ENCODE results near the gene CYB5B. TPM values are rescaled to one million over a fixed set of nuclear protein-coding genes. Genes with fewer than 3 reads are reported as not detected.

CYB5B gene
- total and polyA plus RNA-seq, 12 donors: 153 to 1,039 (median 465) TPM

DNA sequence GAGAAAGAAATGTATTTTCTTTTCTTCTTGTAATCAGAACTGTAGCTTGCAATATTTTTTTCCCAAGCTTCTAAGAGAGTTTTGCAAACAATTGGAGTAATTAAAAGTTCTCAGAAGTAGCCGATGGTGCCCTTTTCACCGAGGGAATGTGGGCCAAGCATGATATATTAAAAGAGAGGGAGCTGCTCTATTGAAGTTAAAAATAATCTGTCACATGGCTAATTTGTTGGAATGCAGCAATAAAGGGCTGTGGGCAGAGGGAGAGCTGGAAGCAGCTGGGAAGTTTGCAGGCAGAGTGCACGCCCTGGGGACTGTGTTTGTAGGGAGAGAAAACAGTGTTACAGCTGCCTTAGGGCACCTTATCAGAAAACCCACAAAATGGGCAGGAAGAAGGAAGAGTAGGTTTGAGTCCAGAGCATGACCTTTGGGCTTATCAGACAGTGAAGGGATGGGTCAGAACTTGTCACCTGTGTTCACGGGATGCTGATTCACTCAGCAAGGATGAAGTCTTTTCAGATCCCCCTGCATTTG lies 20.1 kb upstream of the CYB5B start:
- peak overlapping the region in 1 of 4 donors; percentile 36 for H3K4me3 ChIP-seq
- no peaks in the 10 kb centered on the region for H3K9me3 ChIP-seq (replicated peaks in 1 of 3)
- peaks cover 34 to 64% of the 10 kb centered on the region in 2 donors for H3K4me1 ChIP-seq (replicated peaks in 1 of 2)
- DNase-seq: peak in 6 of 7 donors; percentile 65 to 81 (median 74)
- no peaks in the 10 kb centered on the region for H3K36me3 ChIP-seq (replicated peaks in 1 of 2)
- peak in 1 of 2 donors; percentile 80 for TF ChIP-seq POLR2A (IDR thresholded peaks at IDR 0.05)
- TF ChIP-seq, protein P1, sequence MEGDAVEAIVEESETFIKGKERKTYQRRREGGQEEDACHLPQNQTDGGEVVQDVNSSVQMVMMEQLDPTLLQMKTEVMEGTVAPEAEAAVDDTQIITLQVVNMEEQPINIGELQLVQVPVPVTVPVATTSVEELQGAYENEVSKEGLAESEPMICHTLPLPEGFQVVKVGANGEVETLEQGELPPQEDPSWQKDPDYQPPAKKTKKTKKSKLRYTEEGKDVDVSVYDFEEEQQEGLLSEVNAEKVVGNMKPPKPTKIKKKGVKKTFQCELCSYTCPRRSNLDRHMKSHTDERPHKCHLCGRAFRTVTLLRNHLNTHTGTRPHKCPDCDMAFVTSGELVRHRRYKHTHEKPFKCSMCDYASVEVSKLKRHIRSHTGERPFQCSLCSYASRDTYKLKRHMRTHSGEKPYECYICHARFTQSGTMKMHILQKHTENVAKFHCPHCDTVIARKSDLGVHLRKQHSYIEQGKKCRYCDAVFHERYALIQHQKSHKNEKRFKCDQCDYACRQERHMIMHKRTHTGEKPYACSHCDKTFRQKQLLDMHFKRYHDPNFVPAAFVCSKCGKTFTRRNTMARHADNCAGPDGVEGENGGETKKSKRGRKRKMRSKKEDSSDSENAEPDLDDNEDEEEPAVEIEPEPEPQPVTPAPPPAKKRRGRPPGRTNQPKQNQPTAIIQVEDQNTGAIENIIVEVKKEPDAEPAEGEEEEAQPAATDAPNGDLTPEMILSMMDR (IDR thresholded peaks at IDR 0.05): no peak
- 8 to 15% (median 14%) methylated on average over 4 of the region's 4 CpGs for WGBS, 4 donors
- peak overlapping the region; percentile 62 to 85 (median 80) for H3K27ac ChIP-seq
- no peaks in the 10 kb centered on the region for H3K27me3 ChIP-seq
- intact Hi-C loops (cut with DNase I): no loop called here

DNA sequence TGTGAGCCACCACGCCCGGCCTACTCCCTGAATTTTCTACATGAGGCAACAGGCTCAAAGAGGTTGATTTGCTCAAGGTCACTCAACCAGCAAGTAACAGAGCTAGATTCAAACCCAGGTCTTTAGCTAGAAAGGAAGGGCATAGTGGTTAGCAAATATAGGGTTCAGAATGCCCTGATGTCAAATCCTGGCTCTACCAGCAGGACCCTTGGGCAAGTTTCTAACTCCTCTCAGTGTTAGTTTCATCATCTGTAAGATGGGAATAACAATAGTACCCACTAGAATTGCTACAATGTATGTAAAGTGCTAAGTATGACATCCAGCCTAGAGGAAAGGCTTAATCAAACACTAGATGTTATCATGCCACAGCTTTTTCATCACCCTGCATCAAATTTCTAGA lies 19.1 kb upstream of the CYB5B start:
- intact Hi-C loops (cut with DNase I): no loop called here
- peaks cover 39 to 69% of the 10 kb centered on the region in 2 donors for H3K4me1 ChIP-seq (replicated peaks in 1 of 2)
- DNase-seq: no peak
- TF ChIP-seq, protein P1 (IDR thresholded peaks at IDR 0.05): no peak
- TF ChIP-seq POLR2A (IDR thresholded peaks at IDR 0.05): no peak
- H3K36me3 ChIP-seq (replicated peaks in 1 of 2): no peaks in the 10 kb centered on the region
- no peaks in the 10 kb centered on the region for H3K9me3 ChIP-seq (replicated peaks in 1 of 3)
- H3K27me3 ChIP-seq: no peaks in the 10 kb centered on the region
- H3K27ac ChIP-seq: peak overlapping the region in 4 of 5 donors; percentile 8 to 85 (median 72)
- H3K4me3 ChIP-seq: no peak overlapping the region
- WGBS, 4 donors: 90 to 100% (median 95%) methylated on average over 2 of the region's 2 CpGs

DNA sequence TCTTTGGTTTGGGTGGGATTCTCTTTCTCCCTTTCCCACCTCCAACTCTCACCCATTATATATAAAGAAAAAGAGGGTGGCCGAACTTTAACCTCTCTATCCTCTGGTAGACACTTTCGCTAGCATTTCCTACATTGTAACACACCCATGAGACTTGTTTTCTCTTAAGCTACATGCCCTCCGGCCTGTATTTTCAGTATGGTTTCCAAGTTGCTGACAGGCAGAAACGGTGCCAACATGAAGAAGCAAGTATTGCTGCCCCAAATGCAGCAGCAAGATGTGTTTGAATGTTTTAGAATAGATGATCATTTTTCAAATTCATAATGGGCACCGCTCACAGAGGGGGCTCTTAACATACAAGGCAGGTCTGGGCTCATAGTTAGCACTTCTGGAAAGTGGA lies 18.7 kb upstream of the CYB5B start:
- Histone ChIP-seq H3K27ac (peak overlapping the region in 4 of 5 donors; percentile 8 to 85 (median 72)), H3K4me1 (replicated peaks in 1 of 2) (peaks cover 43 to 73% of the 10 kb centered on the region in 2 donors), H3K27me3 (no peaks in the 10 kb centered on the region), H3K36me3 (replicated peaks in 1 of 2) (no peaks in the 10 kb centered on the region), H3K9me3 (replicated peaks in 1 of 3) (no peaks in the 10 kb centered on the region), H3K4me3 (no peak overlapping the region)
- intact Hi-C loops (cut with DNase I): no loop called here
- 74 to 83% (median 76%) methylated on average over 5 of the region's 5 CpGs for WGBS, 4 donors
- TF ChIP-seq, protein P1 (IDR thresholded peaks at IDR 0.05): no peak
- no peak for TF ChIP-seq POLR2A (IDR thresholded peaks at IDR 0.05)
- DNase-seq: no peak

DNA sequence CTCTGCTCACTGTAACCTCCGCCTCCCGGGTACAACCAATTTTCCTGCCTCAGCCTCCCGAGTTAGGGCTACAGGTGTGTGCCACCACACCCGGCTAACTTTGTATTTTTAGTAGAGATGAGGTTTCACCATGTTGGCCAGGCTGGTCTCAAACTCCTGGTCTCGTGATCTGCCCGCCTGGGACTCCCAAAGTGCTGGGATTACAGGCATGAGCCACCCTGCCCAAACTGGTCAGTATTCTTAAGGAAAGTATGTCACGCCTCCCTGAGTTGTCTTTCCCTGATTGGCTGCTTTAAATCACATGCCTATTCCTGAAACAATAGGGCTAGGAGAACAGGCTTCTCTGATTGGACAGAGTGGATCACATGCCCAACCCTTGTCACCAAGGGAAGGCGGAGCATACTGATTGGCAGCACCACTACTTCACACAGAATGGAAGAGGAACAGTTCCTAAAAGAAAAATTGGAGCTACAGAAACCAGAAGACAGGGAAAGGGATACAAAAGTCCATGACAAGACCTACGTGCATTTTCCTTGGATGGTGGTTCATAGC lies 17.6 kb upstream of the CYB5B start:
- H3K27me3 ChIP-seq: no peaks in the 10 kb centered on the region
- no peaks in the 10 kb centered on the region for H3K36me3 ChIP-seq (replicated peaks in 1 of 2)
- peak overlapping the region in 4 of 5 donors; percentile 2 to 94 (median 34) for H3K27ac ChIP-seq
- H3K4me1 ChIP-seq (replicated peaks in 1 of 2): peaks cover 54 to 84% of the 10 kb centered on the region in 2 donors
- no peaks in the 10 kb centered on the region for H3K9me3 ChIP-seq (replicated peaks in 1 of 3)
- intact Hi-C loops (cut with DNase I): no loop called here
- DNase-seq: no peak
- TF ChIP-seq, protein P1 (IDR thresholded peaks at IDR 0.05): no peak
- no peak for TF ChIP-seq POLR2A (IDR thresholded peaks at IDR 0.05)
- WGBS, 4 donors: 94 to 98% (median 95%) methylated on average over 6 to 9 of the region's 9 CpGs
- H3K4me3 ChIP-seq: no peak overlapping the region
